Measurements from ENCODE around the gene FRMD4B. TPM values are rescaled to one million over a fixed set of nuclear protein-coding genes. Genes with fewer than 3 reads are reported as not detected.

FRMD4B gene
- total RNA-seq, 1 donor from 2014 or later = 102 TPM

DNA sequence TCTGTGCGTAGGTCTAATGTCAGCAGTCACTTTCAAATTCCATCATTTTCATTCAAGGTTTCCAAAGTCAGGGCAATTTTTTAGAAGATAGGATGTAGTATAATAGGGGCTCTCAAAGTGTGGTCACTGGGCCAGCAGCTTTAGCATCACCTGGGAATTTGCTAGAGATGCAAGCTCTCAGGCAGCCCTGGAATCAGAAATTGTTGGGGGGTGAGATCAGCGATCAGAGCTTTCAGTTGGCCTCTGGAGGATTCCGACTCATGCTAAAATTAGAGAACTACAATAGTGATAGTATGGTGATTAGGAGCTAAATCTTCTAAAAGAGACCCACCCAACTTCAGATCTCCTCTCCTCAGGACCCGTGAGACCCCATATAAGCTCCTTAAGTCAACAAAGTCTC lies 2.4 kb upstream of the FRMD4B start:
- Mint-ChIP-seq H3K27me3 (ENCODE audit: unreplicated experiment) (peaks cover 2% of the 10 kb centered on the region), H3K27ac (ENCODE audit: unreplicated experiment) (no peak overlapping the region), H3K9me3 (ENCODE audit: unreplicated experiment) (no peaks in the 10 kb centered on the region), H3K4me3 (ENCODE audit: unreplicated experiment) (no peak overlapping the region), H3K4me1 (ENCODE audit: unreplicated experiment) (peaks cover 36% of the 10 kb centered on the region), H3K36me3 (ENCODE audit: low read depth, unreplicated experiment) (peaks cover 6% of the 10 kb centered on the region)
- DNase-seq (ENCODE audit: low spot score) = no peak
- no peak for TF ChIP-seq CTCF (IDR thresholded peaks at IDR 0.05; ENCODE audit: unreplicated experiment)

DNA sequence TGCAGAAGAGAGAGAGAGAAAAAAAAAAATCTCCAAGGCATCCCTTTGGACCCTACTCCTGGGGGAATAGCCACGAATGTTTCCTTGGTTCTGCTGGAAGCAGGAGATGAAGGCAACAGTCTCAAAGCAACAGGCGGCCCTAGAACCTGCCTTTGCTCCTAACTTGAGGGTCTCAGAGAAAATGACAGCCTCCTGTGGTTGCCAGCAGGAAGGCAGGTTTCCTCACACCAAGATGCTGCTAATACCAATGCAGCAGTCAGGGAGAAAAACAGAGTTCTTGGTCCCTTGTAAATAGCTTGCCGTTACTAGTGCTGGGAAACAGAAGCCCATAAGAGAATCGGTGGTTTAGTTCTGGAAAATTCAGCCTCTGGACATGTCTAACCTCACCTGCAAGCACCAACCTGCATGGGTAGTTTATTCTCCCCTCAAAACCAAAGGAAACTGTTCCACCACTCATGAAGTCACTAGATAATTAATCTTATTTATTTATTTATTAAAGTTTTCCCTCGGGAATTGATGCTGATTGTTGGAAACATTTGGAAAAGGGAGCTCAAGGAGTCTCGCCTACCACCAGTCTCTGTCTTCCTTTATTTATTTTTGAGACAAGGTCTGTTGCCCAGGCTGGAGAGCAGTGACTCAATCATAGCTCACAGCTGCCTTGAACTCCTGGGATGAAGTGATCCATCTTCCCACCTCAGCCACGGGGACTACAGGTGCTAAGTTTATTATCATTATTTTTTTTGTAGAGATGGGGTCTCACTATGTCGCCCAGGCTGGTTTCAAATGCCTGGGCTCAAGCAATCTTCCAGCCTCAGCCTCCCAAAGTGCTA lies 883 bp upstream of the FRMD4B start:
- TF ChIP-seq CTCF (IDR thresholded peaks at IDR 0.05; ENCODE audit: unreplicated experiment) = no peak
- H3K27ac Mint-ChIP-seq (ENCODE audit: unreplicated experiment) = no peak overlapping the region
- peaks cover 6% of the 10 kb centered on the region for H3K36me3 Mint-ChIP-seq (ENCODE audit: low read depth, unreplicated experiment)
- H3K9me3 Mint-ChIP-seq (ENCODE audit: unreplicated experiment) = no peaks in the 10 kb centered on the region
- H3K27me3 Mint-ChIP-seq (ENCODE audit: unreplicated experiment) = peaks cover 2% of the 10 kb centered on the region
- H3K4me1 Mint-ChIP-seq (ENCODE audit: unreplicated experiment) = peaks cover 25% of the 10 kb centered on the region
- DNase-seq (ENCODE audit: low spot score) = no peak
- peak overlapping the region; percentile 83 for H3K4me3 Mint-ChIP-seq (ENCODE audit: unreplicated experiment)

DNA sequence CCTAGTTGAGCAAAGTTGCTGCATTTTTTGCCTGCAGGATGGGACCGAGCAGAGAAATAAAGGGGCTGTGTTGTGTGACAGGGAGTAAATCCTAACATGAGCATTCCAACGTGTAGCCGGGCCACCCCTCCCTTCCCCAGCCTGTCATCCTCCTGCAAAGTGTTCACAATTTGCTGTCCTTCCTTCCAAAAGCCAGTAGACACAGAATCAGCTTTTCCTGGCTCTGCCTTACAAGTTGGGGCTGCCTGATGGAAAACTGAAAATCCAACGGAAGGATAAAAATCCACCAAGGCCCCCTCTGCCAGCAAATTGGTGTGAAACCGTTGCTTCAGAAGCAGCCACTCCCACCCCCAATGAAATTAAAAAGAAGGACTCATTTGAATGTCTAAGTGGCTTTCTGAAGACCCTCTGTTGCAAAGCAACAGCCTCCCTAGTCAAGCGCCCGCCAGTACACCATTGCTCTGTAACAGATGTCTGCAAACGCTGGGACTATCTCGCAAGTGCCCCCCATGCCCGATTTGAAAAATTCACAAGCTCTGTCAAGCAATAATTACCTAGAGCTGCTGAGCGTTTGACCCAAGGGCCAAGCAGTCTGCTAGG lies 665 bp downstream of the FRMD4B start:
- Mint-ChIP-seq H3K4me1 (ENCODE audit: unreplicated experiment) (peaks cover 20% of the 10 kb centered on the region), H3K36me3 (ENCODE audit: low read depth, unreplicated experiment) (peaks cover 6% of the 10 kb centered on the region), H3K27me3 (ENCODE audit: unreplicated experiment) (peaks cover 2% of the 10 kb centered on the region), H3K4me3 (ENCODE audit: unreplicated experiment) (peak overlapping the region; percentile 80), H3K9me3 (ENCODE audit: unreplicated experiment) (no peaks in the 10 kb centered on the region), H3K27ac (ENCODE audit: unreplicated experiment) (no peak overlapping the region)
- no peak for TF ChIP-seq CTCF (IDR thresholded peaks at IDR 0.05; ENCODE audit: unreplicated experiment)
- DNase-seq (ENCODE audit: low spot score) = no peak

DNA sequence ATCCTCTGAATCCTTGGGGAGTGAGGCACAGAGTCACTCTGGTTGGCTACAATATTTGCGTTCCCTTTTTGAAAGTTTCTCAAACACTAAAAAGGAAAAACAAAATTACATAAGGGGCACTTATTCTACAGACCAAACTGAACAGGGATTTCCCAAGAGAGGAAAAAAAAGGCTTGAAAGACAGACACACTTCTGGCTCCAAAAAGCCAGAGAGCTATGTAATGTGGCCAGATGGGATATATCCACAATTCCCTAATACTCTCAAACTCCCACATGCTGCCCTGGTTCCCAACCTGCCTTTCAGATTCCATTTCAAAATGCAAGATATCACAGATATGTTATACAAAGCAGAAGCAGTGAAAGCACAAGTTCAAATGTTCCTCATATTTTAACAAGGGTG lies 1.6 kb downstream of the FRMD4B start:
- H3K27me3 Mint-ChIP-seq (ENCODE audit: unreplicated experiment) = peaks cover 2% of the 10 kb centered on the region
- no peak overlapping the region for H3K4me3 Mint-ChIP-seq (ENCODE audit: unreplicated experiment)
- no peak overlapping the region for H3K27ac Mint-ChIP-seq (ENCODE audit: unreplicated experiment)

More for the DNA sequence above, 1.6 kb downstream of the FRMD4B start:
- Mint-ChIP-seq H3K4me1 (ENCODE audit: unreplicated experiment) (peaks cover 12% of the 10 kb centered on the region), H3K36me3 (ENCODE audit: low read depth, unreplicated experiment) (peaks cover 6% of the 10 kb centered on the region), H3K9me3 (ENCODE audit: unreplicated experiment) (no peaks in the 10 kb centered on the region)
- TF ChIP-seq CTCF (IDR thresholded peaks at IDR 0.05; ENCODE audit: unreplicated experiment) = no peak
- no peak for DNase-seq (ENCODE audit: low spot score)

All from endothelial cell (in vitro differentiated cells).